ENCODE measurements around the gene SAMD4A. TPM values are rescaled to one million over a fixed set of nuclear protein-coding genes. Genes with fewer than 3 reads are reported as not detected.
"Not testable (repeated sequence)": the region's sequence is repeated elsewhere in the genome, so short reads cannot be mapped to it uniquely, and the experiment has no call there.

The SAMD4A gene
- total RNA-seq, 1 experiment from 2014 or later = 9.5 TPM

- DNase-seq (ENCODE audit: low spot score) = no peak
Observed at GRCh38 chr14:54593860-54594259, 26.9 kb downstream of the SAMD4A start.

- no peak for DNase-seq (ENCODE audit: low spot score)
Observed at GRCh38 chr14:54594537-54594936, 27.6 kb downstream of the SAMD4A start.

- no peak for DNase-seq (ENCODE audit: low spot score)
Observed at GRCh38 chr14:54597795-54598443, 31.0 kb downstream of the SAMD4A start.

- no peak for DNase-seq (ENCODE audit: low spot score)
Observed at GRCh38 chr14:54599966-54600716, 33.2 kb downstream of the SAMD4A start.

- no peak for DNase-seq (ENCODE audit: low spot score)
Observed at GRCh38 chr14:54600717-54601109, 33.8 kb downstream of the SAMD4A start.

- no peak for DNase-seq (ENCODE audit: low spot score)
Observed at GRCh38 chr14:54603362-54603761, 36.4 kb downstream of the SAMD4A start.

- no peak for DNase-seq (ENCODE audit: low spot score)
Observed at GRCh38 chr14:54606178-54606577, 39.2 kb downstream of the SAMD4A start.

- peak; percentile 42 for DNase-seq (ENCODE audit: low spot score)
Observed at GRCh38 chr14:54606631-54607133, 39.8 kb downstream of the SAMD4A start.

- no peak for DNase-seq (ENCODE audit: low spot score)
Observed at GRCh38 chr14:54609576-54609975, 42.6 kb downstream of the SAMD4A start.

- no peak for DNase-seq (ENCODE audit: low spot score)
Observed at GRCh38 chr14:54610051-54610977, 43.4 kb downstream of the SAMD4A start.

GRCh38 chr14:54614296-54614695 is 47.4 kb downstream of the SAMD4A start:
- no peak for DNase-seq (ENCODE audit: low spot score)

- no peak for DNase-seq (ENCODE audit: low spot score)
Observed at GRCh38 chr14:54617467-54617866, 50.5 kb downstream of the SAMD4A start.

GRCh38 chr14:54621686-54622085 is 54.8 kb downstream of the SAMD4A start:
- DNase-seq (ENCODE audit: low spot score) = no peak

- no peak for DNase-seq (ENCODE audit: low spot score)
Observed at GRCh38 chr14:54622192-54622958, 55.4 kb downstream of the SAMD4A start.

GRCh38 chr14:54623279-54624004 is 56.5 kb downstream of the SAMD4A start:
- DNase-seq (ENCODE audit: low spot score) = no peak

GRCh38 chr14:54624005-54624358 is 57.1 kb downstream of the SAMD4A start:
- DNase-seq (ENCODE audit: low spot score) = not testable (repeated sequence)

GRCh38 chr14:54625112-54625511 is 58.2 kb downstream of the SAMD4A start:
- DNase-seq (ENCODE audit: low spot score) = no peak

- DNase-seq (ENCODE audit: low spot score) = no peak
Observed at GRCh38 chr14:54627219-54627539, 60.3 kb downstream of the SAMD4A start.

GRCh38 chr14:54627540-54628363 is 60.8 kb downstream of the SAMD4A start:
- no peak for DNase-seq (ENCODE audit: low spot score)

GRCh38 chr14:54629183-54629582 is 62.3 kb downstream of the SAMD4A start:
- DNase-seq (ENCODE audit: low spot score) = no peak
